ENCODE data around the gene PHF11. TPM values are rescaled to one million over a fixed set of nuclear protein-coding genes. Genes with fewer than 3 reads are reported as not detected.

The PHF11 gene
- polyA plus RNA-seq, 1 of the 3 experiments (the other 2 are of a cell fraction): 3.0 TPM

Other genes starting within 250 kb of the PHF11 start
- gene CDADC1, start 248.0 kb upstream of the PHF11 start, polyA plus RNA-seq (2012; rRNA removed): 3.2 and 3.5 TPM in 2 replicates
- 2.6 and 3.3 TPM in 2 replicates for gene CAB39L, start 51.9 kb upstream of the PHF11 start, polyA plus RNA-seq (2012; rRNA removed)
- 1.9 and 2.4 TPM in 2 replicates for gene SETDB2, start 51.7 kb upstream of the PHF11 start, polyA plus RNA-seq (2012; rRNA removed)
- 13.2 and 13.8 TPM in 2 replicates for gene RCBTB1, start 89.6 kb downstream of the PHF11 start, polyA plus RNA-seq (2012; rRNA removed)
- gene ARL11, start 132.6 kb downstream of the PHF11 start, polyA plus RNA-seq (2012; rRNA removed): not detected in 2 replicates
- 113 and 114 TPM in 2 replicates for gene EBPL, start 195.5 kb downstream of the PHF11 start, polyA plus RNA-seq (2012; rRNA removed)